Neural progenitor cell (in vitro differentiated cells): ENCODE measurements around the gene IL1RAPL1. TPM values are rescaled to one million over a fixed set of nuclear protein-coding genes. Genes with fewer than 3 reads are reported as not detected.

ENCODE experiments used
- DNase-seq: peaks from one replicate; pipeline ENCODE4 v3.0.0-alpha.2; 2016; ENCODE audit warnings: low spot score
- H2AFZ ChIP-seq: fragments of 200-600 bp; sonication (generic); replicated peaks from 2 replicates; pipeline ENCODE4 v1.6.1; 2016; ENCODE audit warnings: antibody characterized with exemption
- H3F3A ChIP-seq: fragments of 200-600 bp; sonication (generic); 2 replicates; pipeline ENCODE4 v1.6.1; 2016; ENCODE audit warnings: antibody characterized with exemption, low read depth
- H3K27ac ChIP-seq: fragments of 200-600 bp; sonication (generic); 2 replicates; pipeline ENCODE4 v1.5.1; 2016; ENCODE audit warnings: mild to moderate bottlenecking
- H3K27me3 ChIP-seq: fragments of 200-600 bp; sonication (generic); 2 replicates; pipeline ENCODE4 v1.6.1; 2016; ENCODE audit warnings: mild to moderate bottlenecking, moderate library complexity
- H3K36me3 ChIP-seq: fragments of 200-600 bp; sonication (generic); 2 replicates; pipeline ENCODE4 v1.5.1; 2016
- H3K4me1 ChIP-seq: fragments of 200-600 bp; sonication (generic); 2 replicates; pipeline ENCODE4 v1.6.1; 2016; ENCODE audit warnings: mixed run types
- H3K4me2 ChIP-seq: fragments of 200-600 bp; sonication (generic); 2 replicates; pipeline ENCODE4 v1.6.1; 2016
- H3K4me3 ChIP-seq: fragments of 200-600 bp; sonication (generic); 2 replicates; pipeline ENCODE4 v1.5.1; 2016
- H3K79me2 ChIP-seq: fragments of 200-600 bp; sonication (generic); 2 replicates; pipeline ENCODE4 v1.6.1; 2016; ENCODE audit warnings: low read depth
- H3K9ac ChIP-seq: fragments of 200-600 bp; sonication (generic); 2 replicates; pipeline ENCODE4 v1.6.1; 2016
- H3K9me3 ChIP-seq: fragments of 200-600 bp; sonication (generic); 2 replicates; pipeline ENCODE4 v1.5.1; 2016; ENCODE audit warnings: low read depth
- H4K20me1 ChIP-seq: fragments of 200-600 bp; sonication (generic); 2 replicates; pipeline ENCODE4 v1.6.1; 2016; ENCODE audit warnings: low read depth
- H3K27ac Mint-ChIP-seq: 3 replicates; pipeline ENCODE4 v1.8.0; 2021; ENCODE audit warnings: mixed read lengths
- H3K27me3 Mint-ChIP-seq: 2 replicates; pipeline ENCODE4 v1.8.0; 2022; ENCODE audit warnings: low read depth, mild to moderate bottlenecking, inconsistent platforms, moderate library complexity, mixed read lengths; ENCODE audit not compliant: insufficient read depth
- H3K36me3 Mint-ChIP-seq: 3 replicates; pipeline ENCODE4 v1.8.0; 2021; ENCODE audit warnings: mixed read lengths
- H3K4me1 Mint-ChIP-seq: 3 replicates; pipeline ENCODE4 v1.8.0; 2021; ENCODE audit warnings: mixed read lengths
- H3K4me3 Mint-ChIP-seq: 3 replicates; pipeline ENCODE4 v1.8.0; 2021; ENCODE audit warnings: mild to moderate bottlenecking, moderate library complexity, mixed read lengths
- H3K9me3 Mint-ChIP-seq: 3 replicates; pipeline ENCODE4 v1.8.0; 2020; ENCODE audit warnings: mixed read lengths
- EZH2 ChIP-seq: fragments of 200-600 bp; sonication (generic); IDR thresholded peaks from 2 replicates; pipeline ENCODE4 v1.6.1; 2017; ENCODE audit warnings: antibody characterized with exemption, mild to moderate bottlenecking, moderate library complexity
- EZH2phosphoT487 ChIP-seq: fragments of 200-600 bp; sonication (generic); IDR thresholded peaks from 2 replicates; pipeline ENCODE4 v1.6.1; 2017; ENCODE audit warnings: antibody characterized with exemption
- total RNA-seq: library from RNA; depleted of rRNA; stranded (reverse); fragments of >200 nt; gene quantifications from 2 replicates; pipeline ENCODE4 v1.2.3, GENCODE V29; 2015; ENCODE audit warnings: low replicate concordance
- TF ChIP-seq, protein P1 (sequence below): fragments of 200-600 bp; sonication (generic); IDR thresholded peaks from 2 replicates; pipeline ENCODE4 v1.5.1; 2017; ENCODE audit warnings: antibody characterized with exemption, mild to moderate bottlenecking

IL1RAPL1 gene
- total RNA-seq, 1 donor from 2014 or later, result 13.4 TPM

GRCh38 chrX:28981952-28982351 lies 394.7 kb downstream of the IL1RAPL1 start:
- TF ChIP-seq EZH2, result no peak
- TF ChIP-seq, protein P1, sequence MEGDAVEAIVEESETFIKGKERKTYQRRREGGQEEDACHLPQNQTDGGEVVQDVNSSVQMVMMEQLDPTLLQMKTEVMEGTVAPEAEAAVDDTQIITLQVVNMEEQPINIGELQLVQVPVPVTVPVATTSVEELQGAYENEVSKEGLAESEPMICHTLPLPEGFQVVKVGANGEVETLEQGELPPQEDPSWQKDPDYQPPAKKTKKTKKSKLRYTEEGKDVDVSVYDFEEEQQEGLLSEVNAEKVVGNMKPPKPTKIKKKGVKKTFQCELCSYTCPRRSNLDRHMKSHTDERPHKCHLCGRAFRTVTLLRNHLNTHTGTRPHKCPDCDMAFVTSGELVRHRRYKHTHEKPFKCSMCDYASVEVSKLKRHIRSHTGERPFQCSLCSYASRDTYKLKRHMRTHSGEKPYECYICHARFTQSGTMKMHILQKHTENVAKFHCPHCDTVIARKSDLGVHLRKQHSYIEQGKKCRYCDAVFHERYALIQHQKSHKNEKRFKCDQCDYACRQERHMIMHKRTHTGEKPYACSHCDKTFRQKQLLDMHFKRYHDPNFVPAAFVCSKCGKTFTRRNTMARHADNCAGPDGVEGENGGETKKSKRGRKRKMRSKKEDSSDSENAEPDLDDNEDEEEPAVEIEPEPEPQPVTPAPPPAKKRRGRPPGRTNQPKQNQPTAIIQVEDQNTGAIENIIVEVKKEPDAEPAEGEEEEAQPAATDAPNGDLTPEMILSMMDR, result no peak
- no peak for TF ChIP-seq EZH2phosphoT487
- Histone ChIP-seq H3K27me3 (no peaks in the 10 kb centered on the region), H3K36me3 (no peaks in the 10 kb centered on the region), H3K27ac (no peak overlapping the region), H3K4me2 (no peak overlapping the region), H3K4me3 (no peak overlapping the region), H2AFZ (no peak overlapping the region), H3F3A (no peaks in the 10 kb centered on the region), H3K4me1 (no peaks in the 10 kb centered on the region), H3K9me3 (no peaks in the 10 kb centered on the region), H4K20me1 (no peaks in the 10 kb centered on the region), H3K79me2 (no peaks in the 10 kb centered on the region), H3K9ac (no peak overlapping the region)
- Mint-ChIP-seq H3K4me1 (no peaks in the 10 kb centered on the region), H3K36me3 (no peaks in the 10 kb centered on the region), H3K27ac (no peak overlapping the region), H3K4me3 (no peak overlapping the region), H3K9me3 (no peaks in the 10 kb centered on the region), H3K27me3 (no peaks in the 10 kb centered on the region)
- no peak for DNase-seq

GRCh38 chrX:28988246-28988645 lies 401.0 kb downstream of the IL1RAPL1 start:
- H2AFZ ChIP-seq, result no peak overlapping the region
- H3K4me2 ChIP-seq, result no peak overlapping the region
- no peaks in the 10 kb centered on the region for H3K9me3 ChIP-seq
- no peak for TF ChIP-seq EZH2
- no peak overlapping the region for H3K27ac Mint-ChIP-seq
- no peaks in the 10 kb centered on the region for H3K27me3 ChIP-seq
- no peak for DNase-seq
- no peaks in the 10 kb centered on the region for H3K27me3 Mint-ChIP-seq
- no peaks in the 10 kb centered on the region for H3F3A ChIP-seq
- H3K36me3 ChIP-seq, result no peaks in the 10 kb centered on the region
- H3K79me2 ChIP-seq, result no peaks in the 10 kb centered on the region
- H3K9ac ChIP-seq, result no peak overlapping the region
- H4K20me1 ChIP-seq, result no peaks in the 10 kb centered on the region
- peaks cover 1% of the 10 kb centered on the region for H3K9me3 Mint-ChIP-seq
- no peak overlapping the region for H3K4me3 Mint-ChIP-seq
- H3K36me3 Mint-ChIP-seq, result no peaks in the 10 kb centered on the region
- no peak overlapping the region for H3K4me3 ChIP-seq
- peaks cover 7% of the 10 kb centered on the region for H3K4me1 Mint-ChIP-seq
- no peak overlapping the region for H3K27ac ChIP-seq
- H3K4me1 ChIP-seq, result no peaks in the 10 kb centered on the region

GRCh38 chrX:28997706-28998463 lies 410.6 kb downstream of the IL1RAPL1 start:
- TF ChIP-seq, protein P1, result no peak
- TF ChIP-seq EZH2 (no peak), EZH2phosphoT487 (no peak)

GRCh38 chrX:28998609-28999135 lies 411.4 kb downstream of the IL1RAPL1 start:
- no peaks in the 10 kb centered on the region for H3K9me3 Mint-ChIP-seq

More at GRCh38 chrX:28997706-28998463, 410.6 kb downstream of the IL1RAPL1 start:
- Histone ChIP-seq H3F3A (no peaks in the 10 kb centered on the region), H3K4me2 (no peak overlapping the region), H3K4me3 (no peak overlapping the region), H3K36me3 (no peaks in the 10 kb centered on the region), H4K20me1 (no peaks in the 10 kb centered on the region), H3K9me3 (no peaks in the 10 kb centered on the region), H3K79me2 (no peaks in the 10 kb centered on the region), H3K4me1 (no peaks in the 10 kb centered on the region), H3K27me3 (no peaks in the 10 kb centered on the region), H3K27ac (no peak overlapping the region), H3K9ac (no peak overlapping the region), H2AFZ (no peak overlapping the region)
- Mint-ChIP-seq H3K9me3 (peaks cover 2% of the 10 kb centered on the region), H3K36me3 (no peaks in the 10 kb centered on the region), H3K27ac (no peak overlapping the region), H3K27me3 (peaks cover 2% of the 10 kb centered on the region), H3K4me1 (no peaks in the 10 kb centered on the region), H3K4me3 (no peak overlapping the region)
- DNase-seq, result no peak

More at GRCh38 chrX:28998609-28999135, 411.4 kb downstream of the IL1RAPL1 start:
- Histone ChIP-seq H4K20me1 (no peaks in the 10 kb centered on the region), H3K4me3 (no peak overlapping the region), H3K9me3 (no peaks in the 10 kb centered on the region), H3K9ac (no peak overlapping the region), H3K36me3 (no peaks in the 10 kb centered on the region), H3K27ac (no peak overlapping the region), H3K27me3 (no peaks in the 10 kb centered on the region), H3K4me2 (no peak overlapping the region), H2AFZ (no peak overlapping the region), H3F3A (no peaks in the 10 kb centered on the region), H3K79me2 (no peaks in the 10 kb centered on the region), H3K4me1 (no peaks in the 10 kb centered on the region)
- no peaks in the 10 kb centered on the region for H3K4me1 Mint-ChIP-seq
- TF ChIP-seq, protein P1, result no peak
- TF ChIP-seq EZH2phosphoT487 (no peak), EZH2 (no peak)
- no peak overlapping the region for H3K27ac Mint-ChIP-seq
- peaks cover 2% of the 10 kb centered on the region for H3K27me3 Mint-ChIP-seq
- H3K36me3 Mint-ChIP-seq, result no peaks in the 10 kb centered on the region
- H3K4me3 Mint-ChIP-seq, result no peak overlapping the region
- DNase-seq, result no peak
